ENCODE results near the gene AANAT. TPM values are rescaled to one million over a fixed set of nuclear protein-coding genes. Genes with fewer than 3 reads are reported as not detected.

Gene AANAT
- total and polyA plus RNA-seq, 2 experiments from 2014 or later, result not detected

DNA sequence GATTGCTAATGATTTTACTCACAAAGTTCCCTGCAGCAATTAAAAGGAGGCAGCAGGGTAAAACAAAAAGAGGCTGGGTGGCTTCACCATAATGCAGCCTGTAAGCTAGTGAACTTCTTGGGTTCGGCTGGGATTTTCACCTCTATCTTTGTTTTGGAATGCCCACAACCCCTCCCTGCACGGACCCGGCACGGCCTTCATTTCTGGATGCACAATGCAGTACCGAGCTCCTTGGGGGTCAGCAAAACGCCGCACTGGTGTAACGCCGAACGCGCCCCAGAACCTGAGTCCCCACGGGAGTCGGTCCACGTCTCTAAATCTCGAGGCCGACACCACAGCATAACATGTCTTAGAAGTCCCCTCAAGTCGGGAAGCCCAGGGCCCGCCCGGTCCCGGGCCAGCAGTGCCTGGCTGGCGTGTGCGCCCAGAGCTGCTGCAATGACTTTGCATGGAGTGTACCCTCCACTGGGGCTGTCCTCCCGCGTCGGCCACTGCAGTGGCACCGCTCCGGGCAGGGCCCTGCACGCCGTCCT is 15.2 kb upstream of the AANAT start:
- H3K4me2 ChIP-seq (ENCODE audit: unreplicated experiment), result peak overlapping the region; percentile 90
- no peaks in the 10 kb centered on the region for H3K27me3 ChIP-seq (replicated peaks; ENCODE audit: insufficient read depth)
- H3K9ac ChIP-seq, result peak overlapping the region; percentile 89
- H3F3A ChIP-seq (ENCODE audit: insufficient read depth), result peaks cover 16% of the 10 kb centered on the region; the same call in 1 of the 2 replicates
- H3K4me1 ChIP-seq (ENCODE audit: insufficient read depth), result peaks cover 20% of the 10 kb centered on the region
- peak overlapping the region; percentile 44 for H3K27ac ChIP-seq
- no peak for DNase-seq
- peaks cover 17% of the 10 kb centered on the region; the same call in 1 of the 2 replicates for H4K20me1 ChIP-seq (ENCODE audit: insufficient read depth)
- no peaks in the 10 kb centered on the region for H3K36me3 ChIP-seq (ENCODE audit: low read depth)
- WGBS, 2 experiments (ENCODE audit: low coverage in 1 of 2, low lambda C conversion rate in 2 of 2, missing lambda C conversion rate in 2 of 2), result 2 to 3% methylated on average over 18 to 27 of the region's 29 CpGs
- peak overlapping the region; percentile 85 for H3K4me3 ChIP-seq
- peak overlapping the region; percentile 70 for H2AFZ ChIP-seq
- H3K9me2 ChIP-seq (ENCODE audit: insufficient read depth), result no peaks in the 10 kb centered on the region
- peaks cover 56% of the 10 kb centered on the region for H3K79me2 ChIP-seq (ENCODE audit: insufficient read depth)
- H3K9me3 ChIP-seq (ENCODE audit: low read depth), result no peaks in the 10 kb centered on the region
- in situ Hi-C loops (cut with MboI), result no loop called here
- TF ChIP-seq EZH2phosphoT487 (IDR thresholded peaks at IDR 0.05; ENCODE audit: insufficient read depth, low read depth), result no peak
- TF ChIP-seq EZH2 (IDR thresholded peaks at IDR 0.05; ENCODE audit: insufficient read depth, poor library complexity, severe bottlenecking), result no peak

DNA sequence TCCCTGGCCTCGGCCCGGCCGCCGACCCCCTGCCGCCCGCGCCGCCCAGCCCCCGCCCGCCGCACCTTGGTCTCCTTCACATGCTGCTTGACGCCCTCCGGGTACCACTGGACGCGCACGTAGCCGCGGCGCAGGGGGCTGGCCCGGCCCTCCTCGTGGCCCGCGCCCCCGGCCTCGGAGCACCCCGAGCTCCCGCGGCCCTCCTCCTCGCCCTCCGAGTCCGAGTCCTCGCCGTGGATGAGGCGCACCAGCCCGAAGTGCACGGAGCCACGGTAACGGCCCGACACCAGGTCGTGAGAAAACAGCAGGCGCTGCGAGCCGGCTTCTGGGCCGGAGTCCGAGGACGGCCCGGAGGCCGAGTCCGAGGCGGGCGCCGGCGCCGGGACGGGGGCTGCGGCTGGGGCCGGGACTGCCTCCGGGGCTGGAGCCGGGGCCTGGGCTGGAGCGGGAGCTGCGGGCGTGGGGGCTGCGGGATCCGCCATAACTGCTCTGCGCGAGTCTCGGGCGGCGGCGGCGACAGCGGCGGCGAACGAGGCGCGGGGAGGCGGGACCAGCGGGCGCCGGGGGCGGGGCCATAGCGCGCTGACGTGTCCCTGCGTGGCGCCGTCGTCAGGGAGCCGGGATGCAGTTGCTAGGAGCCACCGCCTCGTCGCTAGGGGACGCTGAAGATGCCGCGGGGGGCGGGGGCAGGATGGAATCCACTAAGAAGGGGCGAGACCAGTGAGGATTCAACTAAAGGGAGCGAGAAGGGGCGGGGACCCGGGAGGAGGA is 14.6 kb upstream of the AANAT start, which contains the start of gene UBE2O:
Gene UBE2O, minus strand, starts transcription at position 493 of the 771 bp plus-strand sequence. Its CDS starts 11 bp downstream, at position 482.
- Histone ChIP-seq H3K27me3 (replicated peaks; ENCODE audit: insufficient read depth) (no peaks in the 10 kb centered on the region), H3K27ac (peak within 1 kb of the TSS; percentile 44), H3K36me3 (ENCODE audit: low read depth) (no peaks in the 10 kb centered on the region), H3K4me3 (peak within 1 kb of the TSS; percentile 85), H3K9me3 (ENCODE audit: low read depth) (no peaks in the 10 kb centered on the region), H3F3A (ENCODE audit: insufficient read depth) (peaks cover 9% of the 10 kb centered on the region; the same call in 1 of the 2 replicates), H3K9ac (peak within 1 kb of the TSS; percentile 89), H3K9me2 (ENCODE audit: insufficient read depth) (no peaks in the 10 kb centered on the region), H3K4me1 (ENCODE audit: insufficient read depth) (peaks cover 16% of the 10 kb centered on the region; the same call in 1 of the 2 replicates), H3K79me2 (ENCODE audit: insufficient read depth) (peaks cover 49% of the 10 kb centered on the region), H2AFZ (peak within 1 kb of the TSS; percentile 70), H4K20me1 (ENCODE audit: insufficient read depth) (peaks cover 10% of the 10 kb centered on the region; the same call in 1 of the 2 replicates), H3K4me2 (ENCODE audit: unreplicated experiment) (peak within 1 kb of the TSS; percentile 90)
- in situ Hi-C loops (cut with MboI), result no loop called here
- TF ChIP-seq EZH2phosphoT487 (IDR thresholded peaks at IDR 0.05; ENCODE audit: insufficient read depth, low read depth) (no peak), EZH2 (IDR thresholded peaks at IDR 0.05; ENCODE audit: insufficient read depth, poor library complexity, severe bottlenecking) (no peak)
- DNase-seq, result peak; percentile 96
- 0 to 1% methylated on average over 32 to 93 of the region's 101 CpGs for WGBS, 2 experiments (ENCODE audit: low coverage in 1 of 2, low lambda C conversion rate in 2 of 2, missing lambda C conversion rate in 2 of 2)

GRCh38 chr17:76453431-76453743 is 14.0 kb upstream of the AANAT start:
- H2AFZ ChIP-seq, result no peak overlapping the region
- peaks cover 14% of the 10 kb centered on the region; the same call in 1 of the 2 replicates for H3K4me1 ChIP-seq (ENCODE audit: insufficient read depth)
- H3K27me3 ChIP-seq (replicated peaks; ENCODE audit: insufficient read depth), result no peaks in the 10 kb centered on the region
- no peak overlapping the region for H3K4me2 ChIP-seq (ENCODE audit: unreplicated experiment)
- H3K9ac ChIP-seq, result no peak overlapping the region
- WGBS, 2 experiments (ENCODE audit: low coverage in 1 of 2, low lambda C conversion rate in 2 of 2, missing lambda C conversion rate in 2 of 2), result 61 to 79% methylated on average over 5 to 6 of the region's 6 CpGs
- TF ChIP-seq EZH2phosphoT487 (IDR thresholded peaks at IDR 0.05; ENCODE audit: insufficient read depth, low read depth), result no peak
- TF ChIP-seq EZH2 (IDR thresholded peaks at IDR 0.05; ENCODE audit: insufficient read depth, poor library complexity, severe bottlenecking), result no peak
- H3F3A ChIP-seq (ENCODE audit: insufficient read depth), result peaks cover 4% of the 10 kb centered on the region; the same call in 1 of the 2 replicates
- H3K9me2 ChIP-seq (ENCODE audit: insufficient read depth), result no peaks in the 10 kb centered on the region
- no peaks in the 10 kb centered on the region for H3K36me3 ChIP-seq (ENCODE audit: low read depth)
- DNase-seq, result no peak
- in situ Hi-C loops (cut with MboI), result no loop called here
- H3K27ac ChIP-seq, result no peak overlapping the region
- H4K20me1 ChIP-seq (ENCODE audit: insufficient read depth), result peaks cover 5% of the 10 kb centered on the region; the same call in 1 of the 2 replicates
- H3K79me2 ChIP-seq (ENCODE audit: insufficient read depth), result peaks cover 44% of the 10 kb centered on the region
- H3K4me3 ChIP-seq, result no peak overlapping the region
- H3K9me3 ChIP-seq (ENCODE audit: low read depth), result no peaks in the 10 kb centered on the region

DNA sequence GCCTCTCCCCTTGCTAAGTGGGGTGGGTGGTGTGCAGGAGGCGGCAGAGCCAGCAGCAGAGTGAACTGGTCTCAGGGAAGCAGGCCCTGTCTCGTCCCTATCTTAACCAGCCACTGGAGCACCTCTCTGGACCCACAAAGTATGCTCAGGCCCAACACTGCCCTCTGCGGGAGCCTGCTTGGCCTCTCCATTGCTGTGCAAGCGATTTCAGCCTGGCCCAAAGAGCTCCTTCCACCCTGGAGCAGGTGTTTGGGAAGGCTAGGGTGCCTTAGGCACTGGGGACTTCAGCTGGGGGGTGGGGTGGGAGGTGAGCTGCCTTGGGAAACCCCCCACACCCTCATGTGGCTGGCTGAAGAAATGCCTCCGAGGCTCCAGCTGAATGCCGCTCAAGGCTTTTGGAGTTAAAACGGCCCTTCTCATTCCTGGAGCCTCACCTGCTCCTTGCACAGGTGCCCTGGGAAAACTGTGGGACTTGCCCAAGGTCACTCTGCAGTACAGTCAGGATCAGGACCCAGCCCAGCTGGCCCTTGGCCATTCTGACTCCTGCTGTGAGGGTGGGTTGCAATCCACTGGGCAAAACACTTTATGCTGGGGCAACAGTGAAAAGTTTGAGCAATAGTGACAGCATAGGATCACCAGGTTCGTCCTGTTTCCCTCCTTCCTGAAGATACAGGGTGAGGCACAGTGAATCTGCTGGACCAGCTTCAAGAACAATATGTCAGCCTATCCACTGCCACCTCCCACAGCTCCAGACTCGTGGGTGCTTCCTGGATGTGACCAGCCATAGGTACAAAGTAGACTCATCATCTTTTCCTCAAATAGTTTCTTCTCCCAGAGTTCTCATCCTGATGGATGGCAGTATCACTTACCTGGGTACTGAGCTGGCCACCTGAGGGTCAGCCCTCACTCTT is 8.6 kb upstream of the AANAT start:
- in situ Hi-C loops (cut with MboI), result no loop called here
- no peaks in the 10 kb centered on the region; the same call in 1 of the 2 replicates for H3K4me1 ChIP-seq (ENCODE audit: insufficient read depth)
- H3K4me3 ChIP-seq, result no peak overlapping the region
- H4K20me1 ChIP-seq (ENCODE audit: insufficient read depth), result no peaks in the 10 kb centered on the region
- H3K9ac ChIP-seq, result no peak overlapping the region
- H3K4me2 ChIP-seq (ENCODE audit: unreplicated experiment), result no peak overlapping the region
- peaks cover 4% of the 10 kb centered on the region; the same call in 1 of the 2 replicates for H3F3A ChIP-seq (ENCODE audit: insufficient read depth)
- no peaks in the 10 kb centered on the region for H3K79me2 ChIP-seq (ENCODE audit: insufficient read depth)
- no peak overlapping the region for H3K27ac ChIP-seq
- H3K27me3 ChIP-seq (replicated peaks; ENCODE audit: insufficient read depth), result no peaks in the 10 kb centered on the region
- H3K9me3 ChIP-seq (ENCODE audit: low read depth), result no peaks in the 10 kb centered on the region
- H3K9me2 ChIP-seq (ENCODE audit: insufficient read depth), result no peaks in the 10 kb centered on the region
- no peak overlapping the region for H2AFZ ChIP-seq
- no peaks in the 10 kb centered on the region for H3K36me3 ChIP-seq (ENCODE audit: low read depth)
- TF ChIP-seq EZH2phosphoT487 (IDR thresholded peaks at IDR 0.05; ENCODE audit: insufficient read depth, low read depth) (no peak), EZH2 (IDR thresholded peaks at IDR 0.05; ENCODE audit: insufficient read depth, poor library complexity, severe bottlenecking) (no peak)
- 51 to 61% methylated on average over 9 of the region's 9 CpGs for WGBS, 2 experiments (ENCODE audit: low coverage in 1 of 2, low lambda C conversion rate in 2 of 2, missing lambda C conversion rate in 2 of 2)
- peak; percentile 44 for DNase-seq

Data from GM23248 (cell line).